AG10803 (cell line): ENCODE results near the gene CRKL.

Source experiments
- DNase-seq: peaks from one replicate; pipeline ENCODE4 v3.0.0; 2010; ENCODE audit warnings: low read depth
- H3K4me3 ChIP-seq: 2 replicates; pipeline ENCODE4 v1.5.1; 2011; ENCODE audit warnings: mild to moderate bottlenecking, low read length, control low read depth
- TF ChIP-seq, protein P1 (sequence below): conservative IDR thresholded peaks from 2 replicates; pipeline ENCODE4 v1.5.1; 2011; ENCODE audit warnings: mild to moderate bottlenecking, low read length, control low read depth, inconsistent platforms

The CRKL gene

DNA sequence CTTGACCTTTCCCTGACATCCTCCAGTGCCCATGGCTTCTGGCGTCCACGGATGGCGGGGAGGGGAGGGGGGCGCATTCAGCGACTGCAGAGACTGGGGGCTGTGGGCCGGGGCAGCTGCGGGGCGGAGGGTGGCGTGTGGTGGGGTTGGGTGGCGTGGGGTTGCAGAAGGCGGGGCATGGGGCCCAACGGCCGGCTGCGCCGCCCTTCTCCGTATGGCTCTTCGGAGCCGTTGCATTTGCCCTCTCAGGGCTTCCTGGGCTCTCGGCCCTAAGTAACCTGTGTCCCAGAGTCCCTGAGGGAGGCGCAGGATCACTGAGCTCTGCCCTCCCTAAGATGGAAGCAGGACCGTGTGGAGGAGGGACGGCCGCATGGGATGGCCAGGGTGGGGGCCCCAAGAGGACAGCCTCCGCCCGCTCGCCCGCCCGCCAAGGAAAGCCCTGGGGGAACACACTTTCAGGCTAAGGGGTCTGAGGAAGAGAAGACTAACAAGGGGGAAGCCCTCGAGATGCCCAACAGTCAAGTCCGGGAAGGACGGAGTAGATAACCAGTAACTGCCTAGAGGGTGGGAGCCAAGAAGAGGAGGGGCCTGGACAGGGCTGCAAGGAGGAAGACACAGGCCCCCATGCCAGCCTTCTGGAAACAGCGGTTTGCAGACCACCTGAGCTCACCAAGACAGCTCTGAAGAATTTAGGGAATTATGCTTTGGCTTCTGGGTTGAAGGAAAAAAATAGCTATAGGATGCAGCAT, 40.6 kb downstream of the CRKL start:
- peak overlapping the region; percentile 80 for H3K4me3 ChIP-seq
- TF ChIP-seq, protein P1, sequence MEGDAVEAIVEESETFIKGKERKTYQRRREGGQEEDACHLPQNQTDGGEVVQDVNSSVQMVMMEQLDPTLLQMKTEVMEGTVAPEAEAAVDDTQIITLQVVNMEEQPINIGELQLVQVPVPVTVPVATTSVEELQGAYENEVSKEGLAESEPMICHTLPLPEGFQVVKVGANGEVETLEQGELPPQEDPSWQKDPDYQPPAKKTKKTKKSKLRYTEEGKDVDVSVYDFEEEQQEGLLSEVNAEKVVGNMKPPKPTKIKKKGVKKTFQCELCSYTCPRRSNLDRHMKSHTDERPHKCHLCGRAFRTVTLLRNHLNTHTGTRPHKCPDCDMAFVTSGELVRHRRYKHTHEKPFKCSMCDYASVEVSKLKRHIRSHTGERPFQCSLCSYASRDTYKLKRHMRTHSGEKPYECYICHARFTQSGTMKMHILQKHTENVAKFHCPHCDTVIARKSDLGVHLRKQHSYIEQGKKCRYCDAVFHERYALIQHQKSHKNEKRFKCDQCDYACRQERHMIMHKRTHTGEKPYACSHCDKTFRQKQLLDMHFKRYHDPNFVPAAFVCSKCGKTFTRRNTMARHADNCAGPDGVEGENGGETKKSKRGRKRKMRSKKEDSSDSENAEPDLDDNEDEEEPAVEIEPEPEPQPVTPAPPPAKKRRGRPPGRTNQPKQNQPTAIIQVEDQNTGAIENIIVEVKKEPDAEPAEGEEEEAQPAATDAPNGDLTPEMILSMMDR, result no peak
- DNase-seq, result peak; percentile 24

DNA sequence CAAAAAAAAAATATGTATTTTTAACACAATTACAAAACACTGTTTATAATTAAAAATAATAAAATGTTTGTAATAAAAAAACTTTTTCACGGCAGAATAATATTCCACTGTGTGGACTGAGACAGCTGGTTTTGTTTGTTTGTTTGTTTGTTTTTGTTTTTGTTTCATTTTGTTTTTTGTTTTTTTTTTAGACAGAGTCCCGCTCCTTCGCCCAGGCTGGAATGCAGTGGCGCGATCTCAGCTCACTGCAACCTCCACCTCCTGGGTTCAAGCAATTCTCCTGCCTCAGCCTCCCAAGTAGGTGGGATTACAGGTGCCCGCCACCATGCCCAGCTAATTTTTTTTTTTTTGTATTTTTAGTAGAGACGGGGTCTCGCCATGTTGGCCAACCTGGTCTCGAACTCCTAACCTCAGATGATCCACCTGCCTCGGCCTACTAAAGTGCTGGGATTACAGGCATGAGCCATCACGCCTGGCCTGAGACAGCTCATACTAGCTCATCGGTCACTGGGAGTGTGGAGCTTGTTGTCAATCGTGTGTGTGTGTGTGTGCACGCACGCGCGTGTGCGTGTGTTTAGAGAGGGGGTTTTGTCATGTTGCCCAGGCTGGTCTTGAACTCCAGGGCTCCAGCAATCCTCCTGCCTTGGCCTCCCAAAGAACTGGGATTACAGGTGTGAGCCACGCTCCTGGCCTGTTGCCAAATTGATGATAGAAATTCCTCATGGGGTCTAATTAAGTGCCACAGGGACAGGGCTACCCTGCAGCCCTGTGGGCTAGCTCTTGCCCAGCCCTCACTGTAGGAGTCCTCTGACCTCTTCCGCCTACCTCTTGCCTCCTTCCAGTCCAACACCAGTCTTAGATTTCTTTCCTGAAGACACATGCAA, 42.6 kb downstream of the CRKL start:
- no peak for DNase-seq
- TF ChIP-seq, protein P1, result no peak
- no peak overlapping the region for H3K4me3 ChIP-seq

DNA sequence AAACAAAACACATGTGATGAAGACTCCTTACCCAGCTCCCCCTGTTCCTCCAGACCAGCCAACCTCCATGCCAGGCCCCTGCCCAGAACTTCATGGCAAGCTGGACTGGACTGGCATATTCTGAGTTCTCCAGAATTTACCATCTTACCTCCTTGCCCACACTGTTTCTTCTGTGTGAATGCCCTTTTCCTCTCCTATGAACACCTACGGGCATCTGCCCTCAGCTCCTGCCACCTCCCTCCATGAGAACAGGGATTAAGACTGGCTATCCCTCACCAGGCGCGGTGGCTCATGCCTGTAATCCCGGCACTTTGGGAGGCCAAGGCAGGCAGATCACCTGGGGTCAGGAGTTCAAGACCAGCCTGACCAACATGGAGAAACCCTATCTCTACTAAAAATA, 43.4 kb downstream of the CRKL start:
- H3K4me3 ChIP-seq, result no peak overlapping the region
- no peak for DNase-seq
- TF ChIP-seq, protein P1, result no peak

DNA sequence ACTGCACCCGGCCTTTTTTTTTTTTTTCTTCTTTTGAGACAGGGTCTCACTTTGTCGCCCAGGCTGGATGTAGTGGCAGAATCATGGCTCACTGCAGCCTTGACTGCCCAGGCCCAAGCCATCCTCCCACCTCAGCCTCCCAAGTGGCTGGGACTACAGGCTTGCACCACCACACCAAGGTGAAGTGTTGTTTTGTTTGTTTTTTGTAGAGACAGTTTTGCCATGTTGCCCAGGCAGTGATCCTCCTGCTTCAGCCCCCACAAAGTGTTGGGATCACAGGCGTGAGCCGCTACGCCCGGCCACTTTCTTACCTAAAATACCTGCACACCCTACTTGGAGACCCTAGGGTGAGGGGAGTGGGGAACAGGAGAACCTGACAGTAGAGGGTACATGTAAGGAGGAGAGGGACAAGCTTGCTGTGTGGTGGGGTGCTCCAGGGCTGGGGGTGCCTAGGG, 45.3 kb downstream of the CRKL start:
- TF ChIP-seq, protein P1, result no peak
- DNase-seq, result no peak
- no peak overlapping the region for H3K4me3 ChIP-seq

DNA sequence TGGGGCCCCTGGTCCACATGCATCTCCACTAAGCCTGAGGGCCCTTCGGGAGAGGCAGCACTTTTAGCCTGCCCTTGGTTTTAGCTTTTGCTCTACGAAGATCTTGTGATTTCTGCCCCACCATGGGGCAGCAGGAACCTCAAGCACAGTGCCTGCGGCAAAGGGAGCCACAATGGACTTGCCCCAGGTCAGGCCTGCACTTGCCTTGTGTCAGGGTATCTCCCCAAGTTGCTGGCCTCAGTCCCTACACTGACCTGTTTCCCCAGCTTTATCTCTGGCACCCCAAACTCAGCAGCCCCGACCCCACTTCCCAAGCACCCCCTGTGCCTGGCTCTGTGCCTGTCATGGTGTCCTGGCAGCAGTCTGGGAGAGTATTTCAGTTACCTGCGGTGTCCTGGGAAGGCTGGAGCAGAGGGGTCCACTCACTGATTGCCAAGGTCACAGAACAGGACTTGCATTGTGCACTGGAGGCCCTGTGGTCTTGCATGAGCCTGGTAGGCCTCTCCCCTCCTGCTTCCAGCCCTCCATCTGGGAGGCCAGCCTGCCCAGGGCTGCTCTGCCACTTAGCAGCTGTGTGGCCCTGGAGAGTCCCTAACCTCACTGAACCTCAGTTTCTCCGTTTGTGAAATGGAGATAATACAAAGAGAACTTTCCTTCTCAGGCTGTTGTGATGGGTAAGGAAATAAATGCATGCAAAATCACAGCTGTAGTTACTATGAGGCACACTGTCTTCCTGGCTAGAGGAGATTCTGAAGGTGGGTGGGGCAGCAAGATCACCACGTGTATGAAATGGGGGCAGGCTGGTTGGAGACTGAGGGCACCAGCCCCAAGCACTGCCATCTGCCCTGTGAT, 46.2 kb downstream of the CRKL start:
- TF ChIP-seq, protein P1, result no peak
- H3K4me3 ChIP-seq, result no peak overlapping the region
- DNase-seq, result no peak

DNA sequence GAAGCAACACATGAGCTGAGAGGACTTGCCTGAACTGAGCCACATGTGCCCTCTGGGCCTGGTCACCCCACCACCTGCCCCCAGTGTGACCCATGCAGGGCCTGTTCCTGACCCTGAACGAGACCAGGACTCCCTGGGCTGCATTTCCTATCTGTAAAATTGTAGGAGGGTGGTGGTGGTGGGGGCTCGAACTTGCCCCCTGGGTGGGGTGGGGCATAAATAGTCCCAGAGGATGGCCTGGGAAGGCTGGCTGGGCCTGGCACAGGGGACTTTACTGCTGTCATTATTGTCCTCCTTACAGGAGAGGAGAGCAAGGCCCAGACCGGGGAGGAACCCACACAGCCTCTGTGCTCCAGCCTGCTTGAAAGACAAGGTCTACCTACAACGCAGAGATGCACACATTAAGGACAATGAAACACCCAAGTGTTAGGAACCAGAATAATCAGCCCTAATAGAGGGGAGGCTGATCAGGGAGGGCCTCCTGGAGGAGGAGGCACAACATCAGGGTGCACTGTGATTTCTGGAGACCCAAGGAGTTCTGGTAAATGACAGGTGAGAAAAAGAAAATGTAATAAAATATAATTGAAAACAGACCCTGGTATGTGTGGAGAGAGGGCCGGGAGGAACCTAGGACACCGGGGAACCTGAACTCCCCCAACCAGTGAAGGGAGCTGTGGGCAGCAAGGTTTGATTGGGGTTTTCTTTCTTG, 47.0 kb downstream of the CRKL start:
- DNase-seq, result no peak
- TF ChIP-seq, protein P1, result no peak
- peak overlapping the region; percentile 9; the same call in 1 of the 2 replicates for H3K4me3 ChIP-seq
